IMR-90 (cell line): Measurements from ENCODE around the gene NRDC. TPM values are rescaled to one million over a fixed set of nuclear protein-coding genes. Genes with fewer than 3 reads are reported as not detected.

Experiments used
- ATAC-seq: fragments of 200-7000 bp; cut with Tn5 transposase; 2 replicates; pipeline ENCODE4 v1.9.1; 2020; ENCODE audit warnings: low read depth, mild to moderate bottlenecking, moderate library complexity
- BruUV-seq: library from RNA; stranded (reverse); fragments of 400-500 nt; replicated peaks from 2 replicates; lab custom pipeline; 2021; lab: Mats Ljungman, UMichigan
- CTCF ChIA-PET: fragments of 300-600 bp; formaldehyde crosslinking; extraction: SDS; loops from one replicate; lab custom pipeline; 2021; ENCODE audit warnings: antibody characterized with exemption; lab: Yijun Ruan, JAX
- POLR2A ChIA-PET: fragments of 300-600 bp; sonication (Branson Sonifier 250); formaldehyde crosslinking; loops from one replicate; lab custom pipeline; 2022; ENCODE audit warnings: antibody characterized with exemption; ENCODE audit not compliant: unreplicated experiment; lab: Charles Lee
- DNase-seq: peaks from one replicate; pipeline ENCODE4 v3.0.0; 2013
- H2AFZ ChIP-seq: replicated peaks from 2 replicates; pipeline ENCODE3; 2013; ENCODE audit warnings: low read length, mild to moderate bottlenecking; ENCODE audit not compliant: poor library complexity
- H2AK5ac ChIP-seq: 2 replicates; pipeline ENCODE4 v1.6.1; 2013; ENCODE audit warnings: low read depth, low read length, inconsistent platforms
- H2AK9ac ChIP-seq: replicated peaks from 2 replicates; pipeline ENCODE3; 2013; ENCODE audit warnings: mild to moderate bottlenecking, low read depth, low read length, moderate library complexity; ENCODE audit not compliant: poor library complexity
- H2BK120ac ChIP-seq: 2 replicates; pipeline ENCODE4 v1.6.1; 2013; ENCODE audit warnings: low read depth, low read length, inconsistent platforms
- H2BK15ac ChIP-seq: 3 replicates; pipeline ENCODE4 v1.6.1; 2013; ENCODE audit warnings: low read depth, low read length, inconsistent platforms
- H2BK20ac ChIP-seq: 2 replicates; pipeline ENCODE4 v1.6.1; 2013; ENCODE audit warnings: low read depth, mild to moderate bottlenecking, inconsistent platforms, low read length, moderate library complexity
- H2BK5ac ChIP-seq: 2 replicates; pipeline ENCODE4 v1.6.1; 2013; ENCODE audit warnings: mild to moderate bottlenecking, low read depth, low read length, inconsistent platforms; ENCODE audit not compliant: poor library complexity, severe bottlenecking
- H3K14ac ChIP-seq: replicated peaks from 2 replicates; pipeline ENCODE4 v1.6.1; 2013; ENCODE audit warnings: low read depth, low read length, inconsistent platforms
- H3K18ac ChIP-seq: 2 replicates; pipeline ENCODE4 v1.6.1; 2013; ENCODE audit warnings: low read depth, low read length, control low read depth
- H3K23ac ChIP-seq: 2 replicates; pipeline ENCODE4 v1.6.1; 2013; ENCODE audit warnings: low read depth, low read length, inconsistent platforms
- H3K27ac ChIP-seq: 2 replicates; pipeline ENCODE4 v1.5.1; 2013; ENCODE audit warnings: mild to moderate bottlenecking, control low read depth, low read length; ENCODE audit not compliant: insufficient read depth
- H3K27me3 ChIP-seq: 2 replicates; pipeline ENCODE4 v1.6.1; 2013; ENCODE audit warnings: low read length; ENCODE audit not compliant: control insufficient read depth, insufficient read depth
- H3K36me3 ChIP-seq: 2 replicates; pipeline ENCODE4 v1.6.1; 2013; ENCODE audit warnings: low read length, mixed read lengths; ENCODE audit not compliant: control insufficient read depth, insufficient read depth
- H3K4ac ChIP-seq: 2 replicates; pipeline ENCODE4 v1.6.1; 2013; ENCODE audit warnings: low read depth, low read length, inconsistent platforms
- H3K4me1 ChIP-seq: 2 replicates; pipeline ENCODE4 v1.6.1; 2013; ENCODE audit warnings: low read length, mixed read lengths; ENCODE audit not compliant: control insufficient read depth, insufficient read depth
- H3K4me2 ChIP-seq: 2 replicates; pipeline ENCODE4 v1.6.1; 2013; ENCODE audit warnings: low read depth, mild to moderate bottlenecking, control low read depth, low read length, moderate library complexity
- H3K4me3 ChIP-seq: 2 replicates; pipeline ENCODE4 v1.5.1; 2013; ENCODE audit warnings: low read depth, mild to moderate bottlenecking, control low read depth, low read length, moderate library complexity; ENCODE audit not compliant: insufficient read depth
- H3K56ac ChIP-seq: 2 replicates; pipeline ENCODE4 v1.6.1; 2013; ENCODE audit warnings: low read length, inconsistent platforms; ENCODE audit not compliant: insufficient read depth; ENCODE audit errors: extremely low read depth
- H3K79me1 ChIP-seq, 2 experiments: 2 replicates each; pipeline ENCODE4 v1.6.1; 2013; ENCODE audit warnings: low read length in 2 of 2, inconsistent platforms in 1 of 2, low read depth in 1 of 2
- H3K9ac ChIP-seq: 2 replicates; pipeline ENCODE4 v1.6.1; 2013; ENCODE audit warnings: low read depth, low read length, control low read depth
- H3K9me1 ChIP-seq: 2 replicates; pipeline ENCODE4 v1.6.1; 2013; ENCODE audit warnings: low read length, inconsistent platforms; ENCODE audit not compliant: insufficient read depth
- H3K9me3 ChIP-seq: 2 replicates; pipeline ENCODE4 v1.6.1; 2013; ENCODE audit warnings: low read length; ENCODE audit not compliant: control insufficient read depth, insufficient read depth
- H4K20me1 ChIP-seq: 2 replicates; pipeline ENCODE4 v1.6.1; 2013; ENCODE audit warnings: low read length, inconsistent platforms; ENCODE audit not compliant: insufficient read depth
- H4K5ac ChIP-seq: 2 replicates; pipeline ENCODE4 v1.6.1; 2013; ENCODE audit warnings: mild to moderate bottlenecking, low read depth, low read length, control low read depth
- H4K8ac ChIP-seq, 2 experiments: 2 replicates each; pipeline ENCODE4 v1.6.1; 2013; ENCODE audit warnings: low read depth in 2 of 2, low read length in 2 of 2, control low read depth in 1 of 2, inconsistent platforms in 1 of 2
- H4K91ac ChIP-seq: 2 replicates; pipeline ENCODE4 v1.6.1; 2013; ENCODE audit warnings: low read depth, low read length, inconsistent platforms; ENCODE audit not compliant: insufficient read depth
- BHLHE40 ChIP-seq: fragments of 150-350 bp; IDR thresholded peaks from 2 replicates; pipeline ENCODE4 v1.6.1; 2016; ENCODE audit warnings: mild to moderate bottlenecking, low read depth, low read length
- CEBPB ChIP-seq: IDR thresholded peaks from 2 replicates; pipeline ENCODE4 v1.6.1; 2012; ENCODE audit warnings: low read depth, low read length, improper control_type of control experiment
- FOS ChIP-seq: fragments of 150-350 bp; IDR thresholded peaks from 2 replicates; pipeline ENCODE4 v1.6.1; 2016; ENCODE audit warnings: low read depth, low read length
- MAFK ChIP-seq: IDR thresholded peaks from 2 replicates; pipeline ENCODE4 v1.6.1; 2012; ENCODE audit warnings: low read depth, low read length, improper control_type of control experiment
- MAZ ChIP-seq: IDR thresholded peaks from 2 replicates; pipeline ENCODE4 v1.6.1; 2012; ENCODE audit warnings: low read depth, mild to moderate bottlenecking, low read length, improper control_type of control experiment, moderate library complexity, borderline replicate concordance
- MXI1 ChIP-seq: IDR thresholded peaks from 2 replicates; pipeline ENCODE4 v1.6.1; 2012; ENCODE audit warnings: low read depth, mild to moderate bottlenecking, low read length, moderate library complexity, borderline replicate concordance
- NFE2L2 ChIP-seq: fragments of 150-350 bp; IDR thresholded peaks from 2 replicates; pipeline ENCODE4 v1.6.1; 2016; ENCODE audit warnings: low read depth, mild to moderate bottlenecking, low read length
- RAD21 ChIP-seq: IDR thresholded peaks from 2 replicates; pipeline ENCODE4 v1.6.1; 2012; ENCODE audit warnings: low read length, improper control_type of control experiment
- RCOR1 ChIP-seq: IDR thresholded peaks from 2 replicates; pipeline ENCODE4 v1.6.1; 2012; ENCODE audit warnings: mild to moderate bottlenecking, low read length, improper control_type of control experiment; ENCODE audit not compliant: insufficient replicate concordance
- WGBS, 2 experiments: methylation state at CpG; one replicate each; pipeline versions ENCODE4 v1.1.5 to v1.1.7; 2013; ENCODE audit warnings: missing lambda C conversion rate in 2 of 2; ENCODE audit not compliant: insufficient read length in 1 of 2; ENCODE audit errors: extremely low coverage in 2 of 2; 5-methylcytosine and 5-hydroxymethylcytosine counted together
- dilution Hi-C: fragments of 300-500 bp; cut with HindIII; formaldehyde crosslinking; loops from one replicate; pipeline ENCODE4 v1.14.3; 2018; ENCODE audit warnings: low sequenced_read_pairs; ENCODE audit not compliant: unreplicated experiment
- in situ Hi-C: fragments of 300-500 bp; cut with MboI; formaldehyde crosslinking; loops from 3 replicates; pipeline ENCODE4 v1.14.3; 2019; ENCODE audit warnings: low sequenced_read_pairs, inconsistent platforms, mixed read lengths
- intact Hi-C: fragments of 100-400 bp; cut with micrococcal nuclease; formaldehyde crosslinking; loops from 2 replicates; pipeline ENCODE4 v1.10.0; 2022
- polyA plus RNA-seq, 3 experiments: library from polyadenylated mRNA; depleted of rRNA; stranded (reverse); fragments of >200 nt; gene quantifications; 2 replicates each; pipeline ENCODE4 v1.2.3, GENCODE V29; 2012; ENCODE audit warnings: low replicate concordance in 1 of 3
- total RNA-seq: library from RNA; depleted of rRNA; stranded (reverse); fragments of >200 nt; gene quantifications from 2 replicates; pipeline ENCODE4 v1.2.3, GENCODE V29; 2012
- TF ChIP-seq, protein P1 (sequence below): fragments of 150-350 bp; IDR thresholded peaks from 2 replicates; pipeline ENCODE4 v1.6.1; 2017; ENCODE audit warnings: mild to moderate bottlenecking, antibody characterized with exemption, low read length, low read depth
- TF ChIP-seq, protein P2 (sequence below): conservative IDR thresholded peaks from 2 replicates; pipeline ENCODE4 v1.5.1; 2012; ENCODE audit warnings: mild to moderate bottlenecking, low read depth, low read length, improper control_type of control experiment
- TF ChIP-seq, protein P3 (sequence below): fragments of 150-350 bp; IDR thresholded peaks from 2 replicates; pipeline ENCODE4 v1.6.1; 2016; ENCODE audit warnings: low read depth, mild to moderate bottlenecking, low read length, moderate library complexity, borderline replicate concordance

The NRDC gene
- total and polyA plus RNA-seq, 2 of the 4 experiments (the other 2 are of a cell fraction) = 75.8 to 84.7 TPM

DNA sequence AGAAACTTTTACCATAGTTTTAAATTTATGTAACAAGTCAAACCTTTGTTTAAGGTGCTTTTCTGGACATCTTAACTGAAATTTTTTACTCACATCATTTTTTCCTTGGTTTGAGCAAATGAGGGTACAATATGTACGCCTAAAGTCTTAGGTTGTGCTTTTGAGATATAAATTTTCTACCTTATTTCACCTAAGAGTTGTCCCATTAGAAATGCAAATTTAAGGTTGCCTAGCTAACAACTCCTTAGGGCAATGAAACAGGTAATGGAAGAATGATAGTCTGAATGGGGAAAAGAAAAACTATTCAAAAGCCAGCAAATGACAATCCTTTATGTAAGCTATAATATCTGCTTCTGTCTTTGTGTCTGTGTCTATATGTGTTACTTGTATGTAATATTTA is 19.6 kb downstream of the NRDC start:
- H3K36me3 ChIP-seq = peaks cover 4% of the 10 kb centered on the region; the same call in 1 of the 2 replicates
- no CpG with 5 or more reads among the region's 1 CpG for WGBS, 2 experiments
- no peak overlapping the region for H2AK9ac ChIP-seq
- H3K79me1 ChIP-seq = peaks cover 51 to 74% of the 10 kb centered on the region in 2 experiments
- ATAC-seq (no peak), DNase-seq (no peak)
- H2BK15ac ChIP-seq = no peak overlapping the region
- H3K56ac ChIP-seq = no peak overlapping the region
- no peaks in the 10 kb centered on the region for H3K4me1 ChIP-seq
- ChIA-PET POLR2A (interaction anchor here (0.6 kb wide), 1 partner anchor 840 kb away, joined by 3 read pairs; no protein-coding TSS in a partner anchor), CTCF (no interaction called here)
- no peaks in the 10 kb centered on the region for H3K9me3 ChIP-seq
- intact Hi-C loops = no loop called here
- H3K4me3 ChIP-seq = no peak overlapping the region
- no peak overlapping the region for H3K9ac ChIP-seq
- no peak overlapping the region for H4K5ac ChIP-seq
- H3K27me3 ChIP-seq = no peaks in the 10 kb centered on the region
- no peak overlapping the region for H3K4ac ChIP-seq
- H2BK20ac ChIP-seq = no peak overlapping the region
- TF ChIP-seq RAD21 (no peak), MAZ (no peak), BHLHE40 (no peak), FOS (no peak), NFE2L2 (no peak), CEBPB (no peak), RCOR1 (no peak), MAFK (no peak), MXI1 (no peak)
- TF ChIP-seq, protein P1, sequence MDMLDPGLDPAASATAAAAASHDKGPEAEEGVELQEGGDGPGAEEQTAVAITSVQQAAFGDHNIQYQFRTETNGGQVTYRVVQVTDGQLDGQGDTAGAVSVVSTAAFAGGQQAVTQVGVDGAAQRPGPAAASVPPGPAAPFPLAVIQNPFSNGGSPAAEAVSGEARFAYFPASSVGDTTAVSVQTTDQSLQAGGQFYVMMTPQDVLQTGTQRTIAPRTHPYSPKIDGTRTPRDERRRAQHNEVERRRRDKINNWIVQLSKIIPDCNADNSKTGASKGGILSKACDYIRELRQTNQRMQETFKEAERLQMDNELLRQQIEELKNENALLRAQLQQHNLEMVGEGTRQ = no peak
- TF ChIP-seq, protein P2, sequence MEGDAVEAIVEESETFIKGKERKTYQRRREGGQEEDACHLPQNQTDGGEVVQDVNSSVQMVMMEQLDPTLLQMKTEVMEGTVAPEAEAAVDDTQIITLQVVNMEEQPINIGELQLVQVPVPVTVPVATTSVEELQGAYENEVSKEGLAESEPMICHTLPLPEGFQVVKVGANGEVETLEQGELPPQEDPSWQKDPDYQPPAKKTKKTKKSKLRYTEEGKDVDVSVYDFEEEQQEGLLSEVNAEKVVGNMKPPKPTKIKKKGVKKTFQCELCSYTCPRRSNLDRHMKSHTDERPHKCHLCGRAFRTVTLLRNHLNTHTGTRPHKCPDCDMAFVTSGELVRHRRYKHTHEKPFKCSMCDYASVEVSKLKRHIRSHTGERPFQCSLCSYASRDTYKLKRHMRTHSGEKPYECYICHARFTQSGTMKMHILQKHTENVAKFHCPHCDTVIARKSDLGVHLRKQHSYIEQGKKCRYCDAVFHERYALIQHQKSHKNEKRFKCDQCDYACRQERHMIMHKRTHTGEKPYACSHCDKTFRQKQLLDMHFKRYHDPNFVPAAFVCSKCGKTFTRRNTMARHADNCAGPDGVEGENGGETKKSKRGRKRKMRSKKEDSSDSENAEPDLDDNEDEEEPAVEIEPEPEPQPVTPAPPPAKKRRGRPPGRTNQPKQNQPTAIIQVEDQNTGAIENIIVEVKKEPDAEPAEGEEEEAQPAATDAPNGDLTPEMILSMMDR = no peak
- TF ChIP-seq, protein P3, sequence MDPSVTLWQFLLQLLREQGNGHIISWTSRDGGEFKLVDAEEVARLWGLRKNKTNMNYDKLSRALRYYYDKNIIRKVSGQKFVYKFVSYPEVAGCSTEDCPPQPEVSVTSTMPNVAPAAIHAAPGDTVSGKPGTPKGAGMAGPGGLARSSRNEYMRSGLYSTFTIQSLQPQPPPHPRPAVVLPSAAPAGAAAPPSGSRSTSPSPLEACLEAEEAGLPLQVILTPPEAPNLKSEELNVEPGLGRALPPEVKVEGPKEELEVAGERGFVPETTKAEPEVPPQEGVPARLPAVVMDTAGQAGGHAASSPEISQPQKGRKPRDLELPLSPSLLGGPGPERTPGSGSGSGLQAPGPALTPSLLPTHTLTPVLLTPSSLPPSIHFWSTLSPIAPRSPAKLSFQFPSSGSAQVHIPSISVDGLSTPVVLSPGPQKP = no peak
- H4K91ac ChIP-seq = no peak overlapping the region
- no peak overlapping the region for H3K4me2 ChIP-seq
- H2AFZ ChIP-seq = no peak overlapping the region
- H2BK5ac ChIP-seq = no peak overlapping the region
- no peak overlapping the region for H2AK5ac ChIP-seq
- no peak overlapping the region for H3K18ac ChIP-seq
- dilution Hi-C loops = no loop called here
- H4K8ac ChIP-seq = no peak overlapping the region
- no peak overlapping the region for H2BK120ac ChIP-seq
- peaks cover 6% of the 10 kb centered on the region for H3K9me1 ChIP-seq
- H3K23ac ChIP-seq = no peak overlapping the region
- no peak overlapping the region for H3K14ac ChIP-seq
- peaks cover 39% of the 10 kb centered on the region for H4K20me1 ChIP-seq
- BruUV-seq = no TSS peak
- H3K27ac ChIP-seq = no peak overlapping the region
- in situ Hi-C loops = no loop called here
